Caco-2 (cell line): ENCODE measurements around the gene CHST12. TPM values are rescaled to one million over a fixed set of nuclear protein-coding genes. Genes with fewer than 3 reads are reported as not detected.

Experiments used
- BruUV-seq: library from RNA; stranded (reverse); fragments of 400-500 nt; replicated peaks from 2 replicates; lab custom pipeline; 2021; lab: Mats Ljungman, UMichigan
- CTCF ChIA-PET: fragments of 300-600 bp; sonication (Branson Sonifier 250); formaldehyde crosslinking; loops from one replicate; lab custom pipeline; 2022; ENCODE audit warnings: antibody characterized with exemption; lab: Charles Lee
- POLR2A ChIA-PET: fragments of 300-600 bp; sonication (Branson Sonifier 250); formaldehyde crosslinking; loops from one replicate; lab custom pipeline; 2022; ENCODE audit warnings: antibody characterized with exemption; lab: Charles Lee
- DNase-seq, 2 experiments: peaks; one replicate each; pipeline versions ENCODE4 v3.0.0 to v3.0.0-alpha.2; 2020 to 2022
- H3K27me3 ChIP-seq: replicated peaks from 2 replicates; pipeline ENCODE4 v1.6.0; 2011; ENCODE audit warnings: low read length; ENCODE audit not compliant: control insufficient read depth, insufficient read depth
- H3K36me3 ChIP-seq: 2 replicates; pipeline ENCODE4 v1.5.1; 2011; ENCODE audit warnings: low read length; ENCODE audit not compliant: control insufficient read depth, insufficient read depth
- H3K4me1 ChIP-seq: fragments of 250-450 bp; sonication (Bioruptor Pico); 2 replicates; pipeline ENCODE4 v1.5.1; 2020; ENCODE audit warnings: mild to moderate bottlenecking
- H3K4me3 ChIP-seq: 2 replicates; pipeline ENCODE4 v1.5.1; 2011; ENCODE audit warnings: low read depth, mild to moderate bottlenecking, control low read depth, low read length
- H3K9me3 ChIP-seq: fragments of 250-450 bp; sonication (Bioruptor Pico); 2 replicates; pipeline ENCODE4 v1.5.1; 2020; ENCODE audit warnings: mild to moderate bottlenecking, moderate library complexity
- H3K27ac Mint-ChIP-seq: one replicate; pipeline ENCODE4 v1.8.0; 2022; ENCODE audit warnings: mixed read lengths; ENCODE audit not compliant: unreplicated experiment
- H3K27me3 Mint-ChIP-seq: one replicate; pipeline ENCODE4 v1.8.0; 2022; ENCODE audit warnings: mixed read lengths; ENCODE audit not compliant: insufficient read depth, unreplicated experiment
- H3K36me3 Mint-ChIP-seq: one replicate; pipeline ENCODE4 v1.8.0; 2022; ENCODE audit warnings: mild to moderate bottlenecking, mixed read lengths; ENCODE audit not compliant: insufficient read depth, unreplicated experiment
- H3K4me1 Mint-ChIP-seq: one replicate; pipeline ENCODE4 v1.8.0; 2022; ENCODE audit warnings: low read depth, mixed read lengths; ENCODE audit not compliant: unreplicated experiment
- H3K4me3 Mint-ChIP-seq: one replicate; pipeline ENCODE4 v1.8.0; 2022; ENCODE audit warnings: mild to moderate bottlenecking, moderate library complexity, mixed read lengths; ENCODE audit not compliant: unreplicated experiment
- H3K9me3 Mint-ChIP-seq: one replicate; pipeline ENCODE4 v1.8.0; 2022; ENCODE audit warnings: mixed read lengths; ENCODE audit not compliant: unreplicated experiment
- CTCF ChIP-seq, 2 experiments: fragments of 200-600 bp in 1 of 2; IDR thresholded peaks; 1 replicate in 1 of 2; 2 replicates in 1 of 2; pipeline versions ENCODE4 v1.5.1 to v1.8.0; 2011 to 2022; ENCODE audit warnings: antibody characterized with exemption in 1 of 2, control low read depth in 1 of 2, inconsistent platforms in 1 of 2, low read depth in 1 of 2, low read length in 1 of 2, mild to moderate bottlenecking in 1 of 2, moderate library complexity in 1 of 2; ENCODE audit not compliant: insufficient read depth in 1 of 2, severe bottlenecking in 1 of 2, unreplicated experiment in 1 of 2
- intact Hi-C: fragments of 100-400 bp; cut with micrococcal nuclease; formaldehyde crosslinking; loops from one replicate; pipeline ENCODE4 v1.10.0; 2022; ENCODE audit not compliant: unreplicated experiment
- total RNA-seq: library from RNA; stranded (reverse); gene quantifications from 2 replicates; pipeline ENCODE4 v1.2.3, GENCODE V29; 2022

The CHST12 gene
- total RNA-seq, 1 experiment from 2014 or later: 28.0 TPM

- no TSS peak for BruUV-seq
- no peaks in the 10 kb centered on the region for H3K9me3 Mint-ChIP-seq
- no peaks in the 10 kb centered on the region for H3K36me3 Mint-ChIP-seq
- no peaks in the 10 kb centered on the region for H3K36me3 ChIP-seq
- intact Hi-C loops: no loop called here
- H3K4me1 ChIP-seq: no peaks in the 10 kb centered on the region; the same call in 1 of the 2 replicates
- no peak for DNase-seq
- CTCF ChIA-PET: no interaction called here
- H3K4me3 Mint-ChIP-seq: no peak overlapping the region
- no peaks in the 10 kb centered on the region for H3K9me3 ChIP-seq
- no peaks in the 10 kb centered on the region for H3K27me3 Mint-ChIP-seq
- POLR2A ChIA-PET: interaction anchor here (0.7 kb wide), 1 partner anchor 178 kb away, joined by 4 read pairs; no protein-coding TSS in a partner anchor
- H3K4me1 Mint-ChIP-seq: peaks cover 12% of the 10 kb centered on the region
- TF ChIP-seq CTCF (IDR thresholded peaks at IDR 0.05; ENCODE audit: insufficient read depth in 1 of 2, low read depth in 1 of 2, low read length in 1 of 2, severe bottlenecking in 1 of 2, unreplicated experiment in 1 of 2): no peak
- no peak overlapping the region for H3K27ac Mint-ChIP-seq
- H3K4me3 ChIP-seq: no peak overlapping the region
- H3K27me3 ChIP-seq: no peaks in the 10 kb centered on the region
Observed at GRCh38 chr7:2472739-2473138, 69.3 kb downstream of the CHST12 start.

GRCh38 chr7:2473496-2474180, 70.2 kb downstream of the CHST12 start:
- Histone ChIP-seq H3K4me3 (no peak overlapping the region), H3K4me1 (no peaks in the 10 kb centered on the region; the same call in 1 of the 2 replicates), H3K36me3 (no peaks in the 10 kb centered on the region), H3K27me3 (no peaks in the 10 kb centered on the region), H3K9me3 (no peaks in the 10 kb centered on the region)
- Mint-ChIP-seq H3K36me3 (no peaks in the 10 kb centered on the region), H3K27me3 (no peaks in the 10 kb centered on the region), H3K9me3 (no peaks in the 10 kb centered on the region), H3K27ac (no peak overlapping the region), H3K4me1 (peaks cover 12% of the 10 kb centered on the region), H3K4me3 (no peak overlapping the region)
- ChIA-PET POLR2A (no interaction called here), CTCF (no interaction called here)
- intact Hi-C loops: no loop called here
- no peak for TF ChIP-seq CTCF (IDR thresholded peaks at IDR 0.05; ENCODE audit: insufficient read depth in 1 of 2, low read depth in 1 of 2, low read length in 1 of 2, severe bottlenecking in 1 of 2, unreplicated experiment in 1 of 2)
- BruUV-seq: no TSS peak
- no peak for DNase-seq

- Mint-ChIP-seq H3K4me3 (no peak overlapping the region), H3K27ac (no peak overlapping the region), H3K36me3 (no peaks in the 10 kb centered on the region), H3K27me3 (no peaks in the 10 kb centered on the region), H3K9me3 (no peaks in the 10 kb centered on the region), H3K4me1 (peaks cover 6% of the 10 kb centered on the region)
- Histone ChIP-seq H3K4me3 (no peak overlapping the region), H3K27me3 (no peaks in the 10 kb centered on the region), H3K36me3 (no peaks in the 10 kb centered on the region), H3K4me1 (no peaks in the 10 kb centered on the region; the same call in 1 of the 2 replicates), H3K9me3 (no peaks in the 10 kb centered on the region)
- intact Hi-C loops: no loop called here
- TF ChIP-seq CTCF (IDR thresholded peaks at IDR 0.05; ENCODE audit: insufficient read depth in 1 of 2, low read depth in 1 of 2, low read length in 1 of 2, severe bottlenecking in 1 of 2, unreplicated experiment in 1 of 2): no peak
- POLR2A ChIA-PET: no interaction called here
- CTCF ChIA-PET: no interaction called here
- BruUV-seq: no TSS peak
- DNase-seq: no peak
Observed at GRCh38 chr7:2474224-2474623, 70.8 kb downstream of the CHST12 start.
